Tibial nerve (tissue), 4 donors: ENCODE measurements around the gene DNAH6. TPM values are rescaled to one million over a fixed set of nuclear protein-coding genes. Genes with fewer than 3 reads are reported as not detected.

Source experiments
- DNase-seq, 2 donors: peaks; one replicate each; pipeline ENCODE4 v3.0.0-alpha.2; 2019; ENCODE audit warnings: low spot score in 2 of 2
- H3K27ac ChIP-seq, 4 donors: fragments of 200-600 bp; sonication (generic) in 3 of 4; one replicate each; pipeline ENCODE4 v1.5.1; 2017 to 2019; ENCODE audit warnings: mild to moderate bottlenecking in 1 of 4
- H3K27me3 ChIP-seq, 2 donors: fragments of 200-600 bp; sonication (generic) in 1 of 2; one replicate each; pipeline versions ENCODE4 v1.5.1 to v1.6.0; 2017 to 2019
- H3K36me3 ChIP-seq, 3 donors: fragments of 200-600 bp; sonication (generic); one replicate each; pipeline ENCODE4 v1.5.1; 2018 to 2019
- H3K4me1 ChIP-seq, 4 donors: fragments of 200-600 bp; sonication (generic) in 3 of 4; one replicate each; pipeline ENCODE4 v1.5.1; 2017 to 2019
- H3K4me3 ChIP-seq, 4 donors: fragments of 200-600 bp; sonication (generic) in 3 of 4; one replicate each; pipeline ENCODE4 v1.5.1; 2017 to 2019; ENCODE audit warnings: mild to moderate bottlenecking in 1 of 4, moderate library complexity in 1 of 4
- H3K9me3 ChIP-seq, 4 donors: fragments of 200-600 bp; sonication (generic) in 3 of 4; one replicate each; pipeline ENCODE4 v1.5.1; 2017 to 2019
- CTCF ChIP-seq, 5 experiments: fragments of 200-600 bp in 3 of 5; fragments of 450-650 bp in 2 of 5; sonication (generic) in 3 of 5; IDR thresholded peaks; one replicate each; pipeline ENCODE4 v1.5.1; 2016 to 2019; ENCODE audit warnings: antibody characterized with exemption in 5 of 5, mild to moderate bottlenecking in 3 of 5, moderate library complexity in 2 of 5
- EP300 ChIP-seq, 2 donors: sonication (generic); formaldehyde crosslinking; IDR thresholded peaks; one replicate each; pipeline ENCODE4 v1.6.1; 2017; ENCODE audit warnings: antibody characterized with exemption in 2 of 2, mild to moderate bottlenecking in 1 of 2
- POLR2A ChIP-seq, 2 donors: fragments of 450-650 bp; IDR thresholded peaks; one replicate each; pipeline ENCODE4 v1.6.1; 2017; ENCODE audit warnings: antibody characterized with exemption in 2 of 2, mild to moderate bottlenecking in 2 of 2, moderate library complexity in 2 of 2
- WGBS, 2 donors: methylation state at CpG; one replicate each; pipeline ENCODE4 v1.1.5; 2018; 5-methylcytosine and 5-hydroxymethylcytosine counted together
- total RNA-seq, 4 donors: library from RNA; depleted of rRNA; stranded (reverse); fragments of >200 nt; gene quantifications; one replicate each; pipeline ENCODE4 v1.1.0, GENCODE V29; 2016

DNAH6 gene
- total RNA-seq, 4 donors from 2014 or later: 2.2 to 5.9 (median 2.7) TPM

- H3K4me3 ChIP-seq: no peak overlapping the region
- no peaks in the 10 kb centered on the region for H3K36me3 ChIP-seq
- WGBS, 2 donors: 84 to 94% methylated on average over 6 of the region's 6 CpGs
- TF ChIP-seq EP300 (IDR thresholded peaks at IDR 0.05) (no peak), CTCF (IDR thresholded peaks at IDR 0.05) (no peak), POLR2A (IDR thresholded peaks at IDR 0.05) (no peak)
- no peaks in the 10 kb centered on the region for H3K27me3 ChIP-seq
- no peak for DNase-seq
- H3K9me3 ChIP-seq: no peaks in the 10 kb centered on the region
- H3K4me1 ChIP-seq: peaks cover 0 to 2% (median 0%) of the 10 kb centered on the region in 4 donors
- no peak overlapping the region for H3K27ac ChIP-seq
Measured at GRCh38 chr2:84811839-84812431, 295.6 kb downstream of the DNAH6 start.

- TF ChIP-seq CTCF (IDR thresholded peaks at IDR 0.05) (no peak), EP300 (IDR thresholded peaks at IDR 0.05) (no peak), POLR2A (IDR thresholded peaks at IDR 0.05) (no peak)
- DNase-seq: no peak
- WGBS, 2 donors: 56% methylated on average over 3 of the region's 3 CpGs
Measured at GRCh38 chr2:84815146-84815545, 298.8 kb downstream of the DNAH6 start.

GRCh38 chr2:84816426-84817026 lies 300.2 kb downstream of the DNAH6 start:
- Histone ChIP-seq H3K27ac (no peak overlapping the region), H3K27me3 (no peaks in the 10 kb centered on the region), H3K36me3 (no peaks in the 10 kb centered on the region), H3K4me3 (no peak overlapping the region), H3K9me3 (no peaks in the 10 kb centered on the region), H3K4me1 (no peaks in the 10 kb centered on the region)
- no peak for TF ChIP-seq POLR2A (IDR thresholded peaks at IDR 0.05)
- TF ChIP-seq EP300 (IDR thresholded peaks at IDR 0.05): no peak
- no peak for TF ChIP-seq CTCF (IDR thresholded peaks at IDR 0.05)
- no peak for DNase-seq
- 91 to 94% methylated on average over 6 of the region's 6 CpGs for WGBS, 2 donors

More at GRCh38 chr2:84815146-84815545, 298.8 kb downstream of the DNAH6 start:
- Histone ChIP-seq H3K36me3 (no peaks in the 10 kb centered on the region), H3K9me3 (no peaks in the 10 kb centered on the region), H3K27ac (no peak overlapping the region), H3K4me3 (no peak overlapping the region), H3K4me1 (no peaks in the 10 kb centered on the region), H3K27me3 (no peaks in the 10 kb centered on the region)

GRCh38 chr2:84817239-84817655 lies 300.9 kb downstream of the DNAH6 start:
- Histone ChIP-seq H3K27ac (no peak overlapping the region), H3K36me3 (no peaks in the 10 kb centered on the region), H3K9me3 (no peaks in the 10 kb centered on the region), H3K4me1 (no peaks in the 10 kb centered on the region), H3K4me3 (no peak overlapping the region), H3K27me3 (no peaks in the 10 kb centered on the region)
- no peak for DNase-seq
- WGBS, 2 donors: 84 to 90% methylated on average over 2 of the region's 2 CpGs
- TF ChIP-seq POLR2A (IDR thresholded peaks at IDR 0.05): no peak

GRCh38 chr2:84821806-84822205 lies 305.5 kb downstream of the DNAH6 start:
- Histone ChIP-seq H3K4me3 (no peak overlapping the region), H3K27ac (no peak overlapping the region), H3K36me3 (no peaks in the 10 kb centered on the region), H3K9me3 (no peaks in the 10 kb centered on the region), H3K27me3 (no peaks in the 10 kb centered on the region), H3K4me1 (no peaks in the 10 kb centered on the region)
- no peak for DNase-seq
- WGBS, 2 donors: 88 to 91% methylated on average over 7 of the region's 7 CpGs
- TF ChIP-seq CTCF (IDR thresholded peaks at IDR 0.05) (no peak), EP300 (IDR thresholded peaks at IDR 0.05) (no peak), POLR2A (IDR thresholded peaks at IDR 0.05) (no peak)
